ENCODE results near the gene RAB44. TPM values are rescaled to one million over a fixed set of nuclear protein-coding genes. Genes with fewer than 3 reads are reported as not detected.

The RAB44 gene
- total and polyA plus RNA-seq, 2 of the 13 experiments (the other 11 are each of a cell fraction or from before 2014, with no cell fraction given) = not detected

- Histone ChIP-seq H3K9me3 (ENCODE audit: low read length) (no peaks in the 10 kb centered on the region), H3K4me1 (ENCODE audit: insufficient read depth, low read length) (peaks cover 84% of the 10 kb centered on the region)
- intact Hi-C loops (cut with micrococcal nuclease; ENCODE audit: unreplicated experiment) = loop anchor here (10.0 kb wide), 1 partner anchor 215 kb away; the partner anchor contains the start of gene C6orf89
Measured at GRCh38 chr6:36670271-36670670, 27.4 kb upstream of the RAB44 start.

DNA sequence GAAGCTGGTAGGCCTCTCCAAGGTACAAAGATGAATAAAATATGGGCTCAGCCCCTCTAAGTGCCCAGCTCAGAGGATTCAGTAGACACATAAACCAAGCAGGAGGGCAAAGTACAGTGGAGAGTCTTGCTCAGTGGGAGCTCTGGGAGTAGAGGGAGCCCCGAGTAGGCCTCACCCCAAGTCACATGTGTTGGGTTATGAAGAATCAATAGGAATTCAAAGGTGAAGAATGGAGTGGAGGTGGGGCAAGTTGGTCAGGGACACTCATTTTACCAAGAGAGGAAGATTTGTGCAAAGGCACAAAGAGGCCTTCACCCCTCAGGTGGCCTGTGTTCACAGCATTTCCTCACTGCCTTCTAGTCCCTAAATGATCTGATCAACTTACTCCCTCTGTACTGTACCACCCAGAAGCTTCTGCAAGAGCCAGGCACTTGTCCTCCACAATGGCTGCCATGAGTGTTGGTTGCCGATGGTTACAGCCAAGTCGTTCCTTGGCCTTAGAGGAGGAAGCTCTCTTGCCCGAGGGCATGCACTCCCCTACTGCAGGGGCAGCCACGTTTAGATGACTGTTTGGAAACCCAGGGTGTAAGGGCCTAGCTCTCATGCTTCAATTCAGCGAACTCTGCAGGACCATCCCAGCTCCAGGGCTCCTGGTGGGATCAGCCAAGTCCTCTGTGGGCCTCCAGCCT is 25.8 kb upstream of the RAB44 start:
- in situ Hi-C loops (cut with HindIII; ENCODE audit: extremely low pct_ligation_motif_present, low pct_unique_long_range_greater_than_20kb) = no loop called here
- POLR2A ChIA-PET = interaction anchor here (0.9 to 1.2 kb wide), 3 partner anchors 9 to 29 kb away, joined by 3 to 4 read pairs (median 4); no protein-coding TSS in a partner anchor
- TF ChIP-seq HMGXB3 (CRISPR knock-in tag; IDR thresholded peaks at IDR 0.05; ENCODE audit: borderline replicate concordance) = 0 out of 2 replicates have a peak, but pooled peaks have one; percentile 60
- TF ChIP-seq KAT8 (CRISPR knock-in tag; IDR thresholded peaks at IDR 0.05) = peak; percentile 48; the same call in 1 of the 2 replicates
- TF ChIP-seq, protein P1, sequence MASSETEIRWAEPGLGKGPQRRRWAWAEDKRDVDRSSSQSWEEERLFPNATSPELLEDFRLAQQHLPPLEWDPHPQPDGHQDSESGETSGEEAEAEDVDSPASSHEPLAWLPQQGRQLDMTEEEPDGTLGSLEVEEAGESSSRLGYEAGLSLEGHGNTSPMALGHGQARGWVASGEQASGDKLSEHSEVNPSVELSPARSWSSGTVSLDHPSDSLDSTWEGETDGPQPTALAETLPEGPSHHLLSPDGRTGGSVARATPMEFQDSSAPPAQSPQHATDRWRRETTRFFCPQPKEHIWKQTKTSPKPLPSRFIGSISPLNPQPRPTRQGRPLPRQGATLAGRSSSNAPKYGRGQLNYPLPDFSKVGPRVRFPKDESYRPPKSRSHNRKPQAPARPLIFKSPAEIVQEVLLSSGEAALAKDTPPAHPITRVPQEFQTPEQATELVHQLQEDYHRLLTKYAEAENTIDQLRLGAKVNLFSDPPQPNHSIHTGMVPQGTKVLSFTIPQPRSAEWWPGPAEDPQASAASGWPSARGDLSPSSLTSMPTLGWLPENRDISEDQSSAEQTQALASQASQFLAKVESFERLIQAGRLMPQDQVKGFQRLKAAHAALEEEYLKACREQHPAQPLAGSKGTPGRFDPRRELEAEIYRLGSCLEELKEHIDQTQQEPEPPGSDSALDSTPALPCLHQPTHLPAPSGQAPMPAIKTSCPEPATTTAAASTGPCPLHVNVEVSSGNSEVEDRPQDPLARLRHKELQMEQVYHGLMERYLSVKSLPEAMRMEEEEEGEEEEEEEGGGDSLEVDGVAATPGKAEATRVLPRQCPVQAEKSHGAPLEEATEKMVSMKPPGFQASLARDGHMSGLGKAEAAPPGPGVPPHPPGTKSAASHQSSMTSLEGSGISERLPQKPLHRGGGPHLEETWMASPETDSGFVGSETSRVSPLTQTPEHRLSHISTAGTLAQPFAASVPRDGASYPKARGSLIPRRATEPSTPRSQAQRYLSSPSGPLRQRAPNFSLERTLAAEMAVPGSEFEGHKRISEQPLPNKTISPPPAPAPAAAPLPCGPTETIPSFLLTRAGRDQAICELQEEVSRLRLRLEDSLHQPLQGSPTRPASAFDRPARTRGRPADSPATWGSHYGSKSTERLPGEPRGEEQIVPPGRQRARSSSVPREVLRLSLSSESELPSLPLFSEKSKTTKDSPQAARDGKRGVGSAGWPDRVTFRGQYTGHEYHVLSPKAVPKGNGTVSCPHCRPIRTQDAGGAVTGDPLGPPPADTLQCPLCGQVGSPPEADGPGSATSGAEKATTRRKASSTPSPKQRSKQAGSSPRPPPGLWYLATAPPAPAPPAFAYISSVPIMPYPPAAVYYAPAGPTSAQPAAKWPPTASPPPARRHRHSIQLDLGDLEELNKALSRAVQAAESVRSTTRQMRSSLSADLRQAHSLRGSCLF (CRISPR knock-in tag; IDR thresholded peaks at IDR 0.05; ENCODE audit: borderline replicate concordance) = no peak

More at GRCh38 chr6:36670271-36670670, 27.4 kb upstream of the RAB44 start:
- Histone ChIP-seq H3K36me3 (replicated peaks in 1 of 2; ENCODE audit: control insufficient read depth in 1 of 2, insufficient read depth in 2 of 2, low read length in 2 of 2) (no peaks in the 10 kb centered on the region), H3K79me2 (ENCODE audit: insufficient read depth, low read length) (no peaks in the 10 kb centered on the region), H3K4me2 (ENCODE audit: low read depth, low read length) (no peak overlapping the region), H2AFZ (ENCODE audit: low read length) (no peak overlapping the region), H3K27me3 (ENCODE audit: control insufficient read depth in 1 of 2, insufficient read depth in 2 of 2, low read length in 2 of 2) (no peaks in the 10 kb centered on the region), H3K4me3 (replicated peaks in 1 of 3; ENCODE audit: insufficient read depth in 1 of 3, low read depth in 2 of 3, low read length in 3 of 3) (no peak overlapping the region), H3K9ac (ENCODE audit: insufficient read depth, low read depth, low read length) (no peak overlapping the region), H3K27ac (ENCODE audit: extremely low read length, insufficient read depth, low read length) (no peak overlapping the region), H4K20me1 (ENCODE audit: insufficient read depth, low read length) (no peaks in the 10 kb centered on the region)
- no peak for ATAC-seq
- FAIRE-seq = no peak
- ChIA-PET POLR2A (no interaction called here), CTCF (ENCODE audit: low intra/inter-chr PET ratio, low total read pairs) (no interaction called here)
- no TSS peak for BruUV-seq (replicated peaks)
- in situ Hi-C loops (cut with HindIII; ENCODE audit: extremely low pct_ligation_motif_present, low pct_unique_long_range_greater_than_20kb) = no loop called here
- no peak for TF ChIP-seq ZNF570 (CRISPR knock-in tag; IDR thresholded peaks at IDR 0.05; ENCODE audit: borderline replicate concordance)
- no peak for TF ChIP-seq SKI (IDR thresholded peaks at IDR 0.05; ENCODE audit: partially characterized antibody)
- no peak for TF ChIP-seq MZF1 (CRISPR knock-in tag; IDR thresholded peaks at IDR 0.05; ENCODE audit: borderline replicate concordance)
- no peak for TF ChIP-seq KLF13 (CRISPR knock-in tag; IDR thresholded peaks at IDR 0.05)
- no peak for TF ChIP-seq HCFC1 (IDR thresholded peaks at IDR 0.05; ENCODE audit: low read depth, low read length)
- WGBS (ENCODE audit: low lambda C conversion rate) = 96% methylated on average over 7 of the region's 7 CpGs
- DNase-seq (ENCODE audit: low spot score) = no peak

More for the DNA sequence above, 25.8 kb upstream of the RAB44 start:
- BruUV-seq (replicated peaks) = no TSS peak
- DNase-seq (ENCODE audit: low spot score) (peak; percentile 27), FAIRE-seq (no peak), ATAC-seq (peak; percentile 12; the same call in 2 of the 3 replicates)
- H3K9ac ChIP-seq (ENCODE audit: insufficient read depth, low read depth, low read length) = no peak overlapping the region
- no peaks in the 10 kb centered on the region for H4K20me1 ChIP-seq (ENCODE audit: insufficient read depth, low read length)
- intact Hi-C loops (cut with micrococcal nuclease; ENCODE audit: unreplicated experiment) = loop anchor here (10.0 kb wide), 1 partner anchor 213 kb away; the partner anchor contains the start of gene C6orf89
- peaks cover 8% of the 10 kb centered on the region for H3K79me2 ChIP-seq (ENCODE audit: insufficient read depth, low read length)
- WGBS (ENCODE audit: low lambda C conversion rate) = 80% methylated on average over 6 of the region's 6 CpGs
- H3K4me2 ChIP-seq (ENCODE audit: low read depth, low read length) = no peak overlapping the region
- no peaks in the 10 kb centered on the region for H3K27me3 ChIP-seq (ENCODE audit: control insufficient read depth in 1 of 2, insufficient read depth in 2 of 2, low read length in 2 of 2)
- H3K4me3 ChIP-seq (replicated peaks in 1 of 3; ENCODE audit: insufficient read depth in 1 of 3, low read depth in 2 of 3, low read length in 3 of 3) = no peak overlapping the region
- H3K36me3 ChIP-seq (replicated peaks in 1 of 2; ENCODE audit: control insufficient read depth in 1 of 2, insufficient read depth in 2 of 2, low read length in 2 of 2) = no peaks in the 10 kb centered on the region
- H3K27ac ChIP-seq (ENCODE audit: extremely low read length, insufficient read depth, low read length) = peak overlapping the region; percentile 7
- no peaks in the 10 kb centered on the region for H3K9me3 ChIP-seq (ENCODE audit: low read length)
- H3K4me1 ChIP-seq (ENCODE audit: insufficient read depth, low read length) = peaks cover 84% of the 10 kb centered on the region
- CTCF ChIA-PET (ENCODE audit: low intra/inter-chr PET ratio, low total read pairs) = no interaction called here
- H2AFZ ChIP-seq (ENCODE audit: low read length) = no peak overlapping the region
